ENCODE data around the gene MAN2C1.

GRCh38 chr15:75367913-75368688, at the start of gene MAN2C1:
- TF ChIP-seq EZH2phosphoT487 (IDR thresholded peaks at IDR 0.05; ENCODE audit: low read length) (no peak), CTCF (IDR thresholded peaks at IDR 0.05; ENCODE audit: low read length) (peak; percentile 85), EZH2 (optimal IDR thresholded peaks at IDR 0.05; ENCODE audit: low read depth, low read length) (no peak)
